ENCODE results near the gene MMEL1. TPM values are rescaled to one million over a fixed set of nuclear protein-coding genes. Genes with fewer than 3 reads are reported as not detected.

Gene MMEL1
- total and polyA plus RNA-seq, 2 donors from 2014 or later, result 4.0 to 8.5 TPM

GRCh38 chr1:2544093-2544874 is 88.5 kb downstream of the MMEL1 start:
- no peak overlapping the region for H3K9ac ChIP-seq (ENCODE audit: low read length in 3 of 3)
- DNase-seq (no peak), FAIRE-seq (no peak)
- intact Hi-C loops (cut with DNase I), result loop anchor here (10.0 kb wide), 1 partner anchor 129 kb away; the partner anchor contains the start of gene PEX10
- no peaks in the 10 kb centered on the region for H3K27me3 ChIP-seq (ENCODE audit: control insufficient read depth, insufficient read depth, low read length)
- H3K27ac ChIP-seq (ENCODE audit: low read depth in 2 of 2, low read length in 2 of 2), result no peak overlapping the region
- no peaks in the 10 kb centered on the region for H3K9me3 ChIP-seq (ENCODE audit: control insufficient read depth in 2 of 3, insufficient read depth in 1 of 3, low read length in 3 of 3)
- H3K36me3 ChIP-seq (ENCODE audit: control insufficient read depth in 2 of 3, insufficient read depth in 3 of 3, low read length in 3 of 3), result no peaks in the 10 kb centered on the region
- TF ChIP-seq CTCF (IDR thresholded peaks at IDR 0.05; ENCODE audit: borderline replicate concordance, extremely low read depth, insufficient read depth), result no peak
- H3K4me1 ChIP-seq (ENCODE audit: control insufficient read depth in 2 of 3, insufficient read depth in 2 of 3, low read depth in 1 of 3, low read length in 3 of 3), result peaks cover 0 to 35% (median 17%) of the 10 kb centered on the region in 3 donors
- H3K4me3 ChIP-seq (ENCODE audit: low read length in 3 of 3), result no peak overlapping the region

- H3K27ac ChIP-seq (ENCODE audit: low read depth in 2 of 2, low read length in 2 of 2), result no peak overlapping the region
- FAIRE-seq (no peak), DNase-seq (peak in 4 of 5 donors; percentile 63 to 85 (median 70))
- no peaks in the 10 kb centered on the region for H3K27me3 ChIP-seq (ENCODE audit: control insufficient read depth, insufficient read depth, low read length)
- H3K9me3 ChIP-seq (ENCODE audit: control insufficient read depth in 2 of 3, insufficient read depth in 1 of 3, low read length in 3 of 3), result no peaks in the 10 kb centered on the region
- no peaks in the 10 kb centered on the region for H3K36me3 ChIP-seq (ENCODE audit: control insufficient read depth in 2 of 3, insufficient read depth in 3 of 3, low read length in 3 of 3)
- intact Hi-C loops (cut with DNase I), result loop anchor here (10.0 kb wide), 1 partner anchor 129 kb away; the partner anchor contains the start of gene PEX10
- peaks cover 0 to 30% (median 13%) of the 10 kb centered on the region in 3 donors for H3K4me1 ChIP-seq (ENCODE audit: control insufficient read depth in 2 of 3, insufficient read depth in 2 of 3, low read depth in 1 of 3, low read length in 3 of 3)
- no peak overlapping the region for H3K9ac ChIP-seq (ENCODE audit: low read length in 3 of 3)
- no peak overlapping the region for H3K4me3 ChIP-seq (ENCODE audit: low read length in 3 of 3)
- TF ChIP-seq CTCF (IDR thresholded peaks at IDR 0.05; ENCODE audit: borderline replicate concordance, extremely low read depth, insufficient read depth), result no peak
Measured at GRCh38 chr1:2543543-2544092, 89.2 kb downstream of the MMEL1 start.

GRCh38 chr1:2542246-2542915 is 90.4 kb downstream of the MMEL1 start:
- Histone ChIP-seq H3K27ac (ENCODE audit: low read depth in 2 of 2, low read length in 2 of 2) (no peak overlapping the region), H3K27me3 (ENCODE audit: control insufficient read depth, insufficient read depth, low read length) (no peaks in the 10 kb centered on the region), H3K4me1 (ENCODE audit: control insufficient read depth in 2 of 3, insufficient read depth in 2 of 3, low read depth in 1 of 3, low read length in 3 of 3) (peaks cover 0 to 20% (median 3%) of the 10 kb centered on the region in 3 donors), H3K9ac (ENCODE audit: low read length in 3 of 3) (no peak overlapping the region), H3K9me3 (ENCODE audit: control insufficient read depth in 2 of 3, insufficient read depth in 1 of 3, low read length in 3 of 3) (no peaks in the 10 kb centered on the region), H3K4me3 (ENCODE audit: low read length in 3 of 3) (no peak overlapping the region), H3K36me3 (ENCODE audit: control insufficient read depth in 2 of 3, insufficient read depth in 3 of 3, low read length in 3 of 3) (no peaks in the 10 kb centered on the region)
- FAIRE-seq, result no peak
- no peak for DNase-seq
- TF ChIP-seq CTCF (IDR thresholded peaks at IDR 0.05; ENCODE audit: borderline replicate concordance, extremely low read depth, insufficient read depth), result no peak
- intact Hi-C loops (cut with DNase I), result loop anchor here (10.0 kb wide), 1 partner anchor 128 kb away; the partner anchor contains the start of gene PEX10
